H1 (cell line): ENCODE data around the gene CXCL17. TPM values are rescaled to one million over a fixed set of nuclear protein-coding genes. Genes with fewer than 3 reads are reported as not detected.
A peak's percentile ranks its signal among the peaks of the same experiment; 100 is the strongest.

Source experiments
- ATF2 ChIP-seq: IDR thresholded peaks from 2 replicates; pipeline ENCODE4 v1.6.1; 2012; ENCODE audit warnings: low read length, inconsistent platforms
- CREB1 ChIP-seq: IDR thresholded peaks from 2 replicates; pipeline ENCODE4 v1.6.1; 2012; ENCODE audit warnings: inconsistent platforms
- EZH2 ChIP-seq: fragments of 200-600 bp; sonication (generic); IDR thresholded peaks from 2 replicates; pipeline ENCODE4 v1.7.1; 2012; ENCODE audit warnings: low read depth, mild to moderate bottlenecking, moderate library complexity, low read length, inconsistent platforms; ENCODE audit not compliant: severe bottlenecking
- GABPA ChIP-seq: IDR thresholded peaks from 2 replicates; pipeline ENCODE4 v1.6.1; 2011; ENCODE audit warnings: mild to moderate bottlenecking, low read length, moderate library complexity, borderline replicate concordance; ENCODE audit not compliant: insufficient read depth
- HDAC2 ChIP-seq, 2 experiments: fragments of 300-600 bp in 1 of 2; sonication (generic) in 1 of 2; IDR thresholded peaks; 2 replicates each; pipeline ENCODE4 v1.6.1; 2011 to 2012; ENCODE audit warnings: low read depth in 2 of 2, low read length in 2 of 2, mild to moderate bottlenecking in 2 of 2, moderate library complexity in 2 of 2, borderline replicate concordance in 1 of 2, inconsistent platforms in 1 of 2
- HDAC6 ChIP-seq: IDR thresholded peaks from one replicate; pipeline ENCODE4 v1.7.1; 2012; ENCODE audit warnings: low read depth, mild to moderate bottlenecking, inconsistent platforms, low read length, moderate library complexity
- KDM4A ChIP-seq: IDR thresholded peaks from one replicate; pipeline ENCODE4 v1.7.1; 2012; ENCODE audit warnings: low read depth, mild to moderate bottlenecking, moderate library complexity, low read length, inconsistent platforms; ENCODE audit not compliant: severe bottlenecking
- SIN3A ChIP-seq, 2 experiments: IDR thresholded peaks in 1 of 2; conservative IDR thresholded peaks in 1 of 2; 2 replicates each; pipeline ENCODE4 v1.6.1; 2011 to 2012; ENCODE audit warnings: low read length in 2 of 2, improper control_type of control experiment in 1 of 2, low read depth in 1 of 2, mild to moderate bottlenecking in 1 of 2
- SP1 ChIP-seq: IDR thresholded peaks from 2 replicates; pipeline ENCODE4 v1.6.1; 2011; ENCODE audit warnings: low read depth, low read length
- TBP ChIP-seq: IDR thresholded peaks from 2 replicates; pipeline ENCODE4 v1.6.1; 2011; ENCODE audit warnings: low read depth, low read length, improper control_type of control experiment
- YY1 ChIP-seq: IDR thresholded peaks from 2 replicates; pipeline ENCODE4 v1.6.1; 2011; ENCODE audit warnings: low read depth, mild to moderate bottlenecking, low read length
- polyA plus RNA-seq, 7 experiments: library from polyadenylated mRNA; depleted of rRNA in 3 of 7; stranded (reverse) in 5 of 7; unstranded in 2 of 7; fragments of >200 nt in 5 of 7; fragments of 200-250 nt in 2 of 7; gene quantifications; 1 replicate in 5 of 7; 2 replicates in 1 of 7; 4 replicates in 1 of 7; pipeline versions ENCODE4 v1.2.1 to v1.2.3, GENCODE V29; 2011 to 2013; ENCODE audit warnings: missing spikeins in 2 of 7, mixed read lengths in 2 of 7
- total RNA-seq: library from RNA; stranded (reverse); fragmentation: NEBNext Ultra II Directional; extraction: Animal tissue kit (Norgen Biotek cat#: 25700); gene quantifications from 2 replicates; pipeline ENCODE4 v1.2.1, GENCODE V29; 2021
- TF ChIP-seq, protein P1 (sequence below): IDR thresholded peaks from 2 replicates; pipeline ENCODE4 v1.6.1; 2011; ENCODE audit warnings: low read length, improper control_type of control experiment

The CXCL17 gene
- total and polyA plus RNA-seq, 2 of the 8 experiments (the other 6 are each of a cell fraction or from before 2014, with no cell fraction given) = not detected

DNA sequence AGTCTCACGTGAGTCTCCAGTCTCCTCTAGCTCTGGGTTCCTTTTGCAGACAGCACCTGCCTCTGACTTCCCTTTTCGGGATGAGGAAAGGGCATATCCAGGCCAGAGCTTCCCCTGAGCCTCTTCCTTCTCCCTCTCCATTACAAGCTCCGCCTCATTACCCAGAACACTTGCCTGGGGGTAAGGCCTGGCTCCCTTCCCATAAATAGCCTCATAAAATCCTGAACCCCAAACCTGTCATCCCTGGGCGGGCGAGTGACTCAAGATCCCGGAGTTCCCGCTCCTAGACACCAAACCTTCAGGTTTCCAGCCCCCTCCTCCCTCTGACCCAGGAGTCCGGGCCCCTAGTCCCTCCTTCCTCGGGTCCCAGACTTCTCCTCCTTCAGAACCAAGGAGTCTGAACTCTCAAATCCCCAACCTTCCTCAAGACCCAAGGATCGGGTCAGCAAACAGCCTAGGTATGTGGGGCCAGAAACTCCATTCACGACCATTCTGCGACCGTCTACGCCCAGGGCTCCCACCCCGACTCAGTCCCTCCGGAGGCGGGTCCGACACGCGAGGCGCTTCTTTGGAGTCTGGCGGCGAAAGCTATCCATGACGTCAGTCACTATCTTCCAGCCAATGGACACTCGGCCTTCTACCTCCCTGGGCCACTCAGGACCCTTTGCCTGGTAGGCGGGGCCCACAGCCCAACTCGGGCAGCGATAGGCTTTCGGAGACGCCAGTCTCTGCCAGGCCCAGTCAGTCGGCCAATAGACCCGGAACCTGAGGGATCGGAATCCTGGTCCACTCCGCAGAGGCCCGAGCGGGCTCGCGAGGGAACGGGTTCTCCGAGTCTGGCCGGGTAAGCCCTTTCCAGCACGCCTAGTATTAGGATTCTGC is 46.1 kb downstream of the CXCL17 start (continued):
- peak in 1 of 2 experiments; percentile 16; a peak in 1 of 4 replicates for TF ChIP-seq SIN3A (conservative IDR thresholded peaks at IDR 0.05 in 1 of 2, IDR thresholded peaks at IDR 0.05 in 1 of 2; ENCODE audit: low read depth in 1 of 2, low read length in 2 of 2)
- TF ChIP-seq HDAC2 (IDR thresholded peaks at IDR 0.05; ENCODE audit: borderline replicate concordance in 1 of 2, low read depth in 2 of 2, low read length in 2 of 2) = peak; percentile 22 to 68; a peak in 1 of 4 replicates
- peak; percentile 90 for TF ChIP-seq CREB1
- TF ChIP-seq KDM4A = peak; percentile 86
- no peak for TF ChIP-seq EZH2
- TF ChIP-seq HDAC6 = no peak
- no peak for TF ChIP-seq YY1
- peak; percentile 99 for TF ChIP-seq SP1
- TF ChIP-seq, protein P1, sequence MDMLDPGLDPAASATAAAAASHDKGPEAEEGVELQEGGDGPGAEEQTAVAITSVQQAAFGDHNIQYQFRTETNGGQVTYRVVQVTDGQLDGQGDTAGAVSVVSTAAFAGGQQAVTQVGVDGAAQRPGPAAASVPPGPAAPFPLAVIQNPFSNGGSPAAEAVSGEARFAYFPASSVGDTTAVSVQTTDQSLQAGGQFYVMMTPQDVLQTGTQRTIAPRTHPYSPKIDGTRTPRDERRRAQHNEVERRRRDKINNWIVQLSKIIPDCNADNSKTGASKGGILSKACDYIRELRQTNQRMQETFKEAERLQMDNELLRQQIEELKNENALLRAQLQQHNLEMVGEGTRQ = no peak
- peak; percentile 85 for TF ChIP-seq ATF2
- peak; percentile 75 for TF ChIP-seq TBP
- TF ChIP-seq GABPA = no peak
